ENCODE data around the gene MT1B. TPM values are rescaled to one million over a fixed set of nuclear protein-coding genes. Genes with fewer than 3 reads are reported as not detected.
"Not testable (repeated sequence)": the region's sequence is repeated elsewhere in the genome, so short reads cannot be mapped to it uniquely, and the experiment has no call there.

MT1B gene
- polyA plus RNA-seq, 4 donors = 1.3 TPM; not detected in 3

GRCh38 chr16:56665286-56666261, 13.9 kb downstream of the MT1B start:
- not testable (repeated sequence) for DNase-seq (ENCODE audit: low read depth in 4 of 4, low spot score in 2 of 4)

- no peak for DNase-seq (ENCODE audit: low read depth in 4 of 4, low spot score in 2 of 4)
Observed at GRCh38 chr16:56667581-56668571, 16.2 kb downstream of the MT1B start, which contains the start of gene MT1G. Gene MT1G (minus strand): TSS chr16:56668065. CDS start chr16:56667993, 72 bp downstream.

- no peak for DNase-seq (ENCODE audit: low read depth in 4 of 4, low spot score in 2 of 4)
Observed at GRCh38 chr16:56669005-56669839, 17.5 kb downstream of the MT1B start, which contains the start of gene MT1H. Gene MT1H (plus strand): TSS chr16:56669814. CDS start chr16:56669885, 71 bp downstream.

GRCh38 chr16:56669840-56670619, 18.3 kb downstream of the MT1B start:
- no peak for DNase-seq (ENCODE audit: low read depth in 4 of 4, low spot score in 2 of 4)

- DNase-seq (ENCODE audit: low read depth in 4 of 4, low spot score in 2 of 4) = no peak
Observed at GRCh38 chr16:56670620-56670934, 18.9 kb downstream of the MT1B start.

GRCh38 chr16:56671691-56672090, 20.0 kb downstream of the MT1B start:
- DNase-seq (ENCODE audit: low read depth in 4 of 4, low spot score in 2 of 4) = not testable (repeated sequence)

GRCh38 chr16:56672171-56672570, 20.5 kb downstream of the MT1B start:
- DNase-seq (ENCODE audit: low read depth in 4 of 4, low spot score in 2 of 4) = not testable (repeated sequence)

- DNase-seq (ENCODE audit: low read depth in 4 of 4, low spot score in 2 of 4) = no peak
Observed at GRCh38 chr16:56672761-56673536, 21.3 kb downstream of the MT1B start.

- no peak for DNase-seq (ENCODE audit: low read depth in 4 of 4, low spot score in 2 of 4)
Observed at GRCh38 chr16:56673921-56674320, 22.2 kb downstream of the MT1B start.

- DNase-seq (ENCODE audit: low read depth in 4 of 4, low spot score in 2 of 4) = not testable (repeated sequence)
Observed at GRCh38 chr16:56674570-56674969, 22.9 kb downstream of the MT1B start.

GRCh38 chr16:56675685-56676210, 24.1 kb downstream of the MT1B start:
- DNase-seq (ENCODE audit: low read depth in 4 of 4, low spot score in 2 of 4) = no peak

GRCh38 chr16:56677474-56677873, 25.8 kb downstream of the MT1B start:
- no peak for DNase-seq (ENCODE audit: low read depth in 4 of 4, low spot score in 2 of 4)

GRCh38 chr16:56679078-56679730, 27.5 kb downstream of the MT1B start:
- DNase-seq (ENCODE audit: low read depth in 4 of 4, low spot score in 2 of 4) = no peak

GRCh38 chr16:56679818-56680217, 28.1 kb downstream of the MT1B start:
- DNase-seq (ENCODE audit: low read depth in 4 of 4, low spot score in 2 of 4) = no peak

- DNase-seq (ENCODE audit: low read depth in 4 of 4, low spot score in 2 of 4) = peak in 3 of 4 donors; percentile 42 to 80 (median 67)
Observed at GRCh38 chr16:56681939-56682702, 30.4 kb downstream of the MT1B start, which contains the start of gene MT1X. Gene MT1X (plus strand): TSS chr16:56682470. CDS start chr16:56682541, 71 bp downstream.

GRCh38 chr16:56682703-56683397, 31.2 kb downstream of the MT1B start:
- DNase-seq (ENCODE audit: low read depth in 4 of 4, low spot score in 2 of 4) = no peak

Data from left renal cortex interstitium (tissue), 4 donors.